OCI-M2 (cell line): ENCODE data around the gene LRFN4.

Experiments
- DNase-seq: peaks from one replicate; lab custom pipeline; 2025; ENCODE audit not compliant: unreplicated experiment; lab: John Stamatoyannopoulos, UW

The LRFN4 gene

GRCh38 chr11:66845143-66845875 is 11.6 kb upstream of the LRFN4 start:
- no peak for DNase-seq

DNA sequence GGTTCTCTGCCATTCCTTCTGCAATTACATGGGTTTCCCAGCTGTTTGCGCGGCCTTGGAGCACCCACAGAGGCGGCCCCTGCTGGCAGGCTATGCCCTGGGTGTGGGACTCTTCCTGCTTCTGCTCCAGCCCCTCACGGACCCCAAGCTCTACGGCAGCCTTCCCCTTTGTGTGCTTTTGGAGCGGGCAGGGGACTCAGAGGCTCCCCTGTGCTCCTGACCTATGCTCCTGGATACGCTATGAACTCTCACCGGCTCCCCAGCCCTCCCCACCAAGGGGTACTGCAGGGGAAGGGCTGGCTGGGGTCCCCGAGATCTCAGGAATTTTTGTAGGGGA is 11.0 kb upstream of the LRFN4 start:
- DNase-seq: no peak

GRCh38 chr11:66846671-66847091 is 10.2 kb upstream of the LRFN4 start:
- no peak for DNase-seq

DNA sequence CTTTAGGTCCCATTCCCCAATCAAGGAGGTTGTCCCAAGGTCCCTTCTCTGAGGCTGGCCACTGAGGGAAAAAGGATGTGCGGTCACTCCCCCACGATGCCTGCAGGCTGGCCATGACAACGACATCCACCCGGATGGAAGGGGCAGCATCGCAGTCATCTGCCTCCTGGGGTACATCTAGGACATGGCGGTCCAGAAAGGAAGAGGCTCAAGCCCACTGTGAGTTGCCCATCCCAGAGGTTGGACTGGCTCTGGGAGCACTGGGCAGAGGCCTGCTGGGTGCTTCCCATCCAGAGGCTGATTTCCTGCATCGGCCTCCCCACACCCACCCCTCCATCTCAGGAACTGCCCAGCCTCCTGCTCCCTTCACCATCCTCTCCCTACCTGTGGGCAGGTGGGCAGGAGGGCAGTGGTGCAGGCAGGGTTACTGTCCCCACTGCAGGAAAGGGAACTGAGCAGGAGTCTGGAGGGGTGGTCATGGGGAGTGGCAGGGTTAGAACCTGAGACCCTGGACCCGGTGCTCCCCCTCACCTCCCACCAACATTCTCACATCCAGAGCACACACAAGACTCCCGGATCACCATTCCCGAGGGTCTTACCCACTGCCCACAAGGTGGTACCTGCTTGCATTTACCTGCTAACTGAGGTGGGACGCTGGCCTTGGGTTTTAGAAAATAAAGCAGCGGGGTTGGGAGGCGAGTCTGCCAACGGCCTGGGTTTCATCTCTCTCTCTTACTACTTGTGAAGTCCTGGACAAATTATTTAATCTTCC is 9.2 kb upstream of the LRFN4 start:
- no peak for DNase-seq

DNA sequence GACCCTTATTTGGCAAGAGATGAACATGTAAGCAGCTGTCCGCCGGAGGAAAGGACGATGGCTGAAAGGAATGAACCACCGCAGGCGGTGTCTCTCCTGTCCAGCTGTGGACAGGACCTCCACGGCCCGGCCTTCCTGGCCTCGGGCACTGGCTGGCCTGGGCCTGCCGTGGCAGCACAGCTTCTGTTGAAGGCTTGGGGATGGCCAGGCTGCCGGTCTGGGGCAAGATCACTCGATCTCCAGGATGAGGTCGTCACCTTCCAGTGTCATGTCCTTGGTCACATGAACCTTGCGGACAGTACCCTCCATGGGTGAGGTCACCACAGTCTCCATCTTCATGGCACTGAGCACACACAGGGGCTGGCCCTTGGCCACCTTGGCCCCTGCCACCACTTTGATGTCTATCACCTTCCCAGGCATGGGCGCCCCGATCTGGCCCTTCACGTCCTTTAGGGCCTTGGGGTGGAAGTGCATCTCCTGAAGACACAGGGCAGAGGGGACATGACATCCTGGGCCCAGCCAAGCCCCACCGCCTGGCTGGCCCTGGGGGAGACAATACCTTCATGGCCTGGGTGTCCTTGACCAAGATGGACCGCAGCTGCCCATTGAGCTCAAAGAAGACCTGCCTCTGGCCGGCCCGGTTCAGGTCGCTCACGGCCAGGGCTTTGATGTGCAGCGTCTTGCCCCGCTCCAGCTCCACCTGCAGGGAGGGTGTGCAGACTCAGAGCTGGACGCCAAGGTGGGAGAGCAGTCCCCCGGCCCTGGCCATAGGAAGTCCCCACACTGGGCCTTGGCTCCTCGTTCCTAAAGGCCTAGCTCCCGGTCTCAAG is 8.0 kb upstream of the LRFN4 start:
- no peak for DNase-seq

- no peak for DNase-seq
Measured at GRCh38 chr11:66849501-66850234, 7.2 kb upstream of the LRFN4 start.

DNA sequence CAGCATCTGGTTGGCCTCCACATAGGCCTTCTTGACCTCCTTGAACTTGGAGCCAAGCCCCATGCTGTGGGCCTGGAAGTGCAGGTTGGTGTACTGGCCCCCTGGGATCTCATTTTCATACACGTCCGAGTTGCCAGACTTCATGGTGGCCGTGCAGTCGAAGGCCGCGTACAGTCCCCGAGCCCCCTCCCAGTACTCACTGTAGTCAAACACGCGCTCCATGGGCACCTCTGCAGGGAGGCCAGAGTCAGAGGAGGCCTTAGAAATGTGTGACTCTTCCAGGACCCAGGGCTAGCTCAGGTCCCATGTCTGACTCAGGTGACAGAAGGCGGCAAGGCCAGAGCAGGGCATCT is 6.7 kb upstream of the LRFN4 start:
- no peak for DNase-seq

DNA sequence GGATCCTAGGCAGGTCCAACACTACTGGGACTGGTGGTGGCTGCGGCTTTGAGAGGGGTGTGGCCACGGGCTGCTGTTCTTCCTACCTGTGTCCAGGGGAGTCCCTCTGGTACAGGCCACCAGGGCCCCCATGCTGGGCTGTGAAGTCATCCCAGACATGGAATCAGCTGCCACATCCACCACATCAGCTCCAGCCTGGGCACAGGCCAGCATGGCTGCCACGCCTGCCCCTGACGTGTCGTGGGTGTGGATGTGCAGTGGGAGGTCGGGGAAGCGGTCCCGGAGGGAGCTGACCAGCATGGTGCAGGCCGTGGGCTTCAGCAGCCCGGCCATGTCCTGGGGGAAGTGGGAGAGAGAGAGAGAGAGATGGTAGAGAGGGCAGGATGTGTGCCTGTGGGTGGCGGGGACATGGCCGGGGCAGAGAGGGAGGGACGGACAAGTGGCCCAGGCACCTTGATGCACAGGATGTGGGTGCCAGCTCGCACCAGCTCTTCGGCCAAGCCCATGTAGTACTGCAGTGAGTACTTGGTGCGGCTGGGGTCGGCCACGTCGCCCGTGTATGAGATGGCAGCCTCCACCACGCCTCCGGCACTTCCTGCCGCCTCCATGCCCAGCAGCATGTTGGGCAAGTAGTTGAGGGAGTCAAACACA is 6.2 kb upstream of the LRFN4 start:
- no peak for DNase-seq

DNA sequence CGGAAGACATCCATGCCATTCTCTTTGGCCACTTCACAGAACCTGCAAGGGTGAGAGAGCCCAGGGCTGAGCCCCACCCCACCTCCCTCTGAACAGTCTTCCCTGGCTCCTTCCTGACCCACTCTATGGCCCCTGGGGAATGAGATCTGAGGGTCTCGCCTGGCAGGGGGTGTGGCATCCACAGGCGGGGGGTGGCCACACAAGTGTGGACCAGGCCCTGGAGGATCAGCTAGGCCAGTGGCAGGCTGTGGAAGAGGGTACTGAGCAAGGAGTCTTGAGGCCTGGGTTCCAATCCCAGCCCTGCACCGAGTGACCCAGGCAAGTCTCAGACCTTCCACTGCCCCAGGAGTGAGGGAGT is 5.6 kb upstream of the LRFN4 start:
- no peak for DNase-seq

GRCh38 chr11:66851698-66852465 is 5.0 kb upstream of the LRFN4 start:
- DNase-seq: no peak

DNA sequence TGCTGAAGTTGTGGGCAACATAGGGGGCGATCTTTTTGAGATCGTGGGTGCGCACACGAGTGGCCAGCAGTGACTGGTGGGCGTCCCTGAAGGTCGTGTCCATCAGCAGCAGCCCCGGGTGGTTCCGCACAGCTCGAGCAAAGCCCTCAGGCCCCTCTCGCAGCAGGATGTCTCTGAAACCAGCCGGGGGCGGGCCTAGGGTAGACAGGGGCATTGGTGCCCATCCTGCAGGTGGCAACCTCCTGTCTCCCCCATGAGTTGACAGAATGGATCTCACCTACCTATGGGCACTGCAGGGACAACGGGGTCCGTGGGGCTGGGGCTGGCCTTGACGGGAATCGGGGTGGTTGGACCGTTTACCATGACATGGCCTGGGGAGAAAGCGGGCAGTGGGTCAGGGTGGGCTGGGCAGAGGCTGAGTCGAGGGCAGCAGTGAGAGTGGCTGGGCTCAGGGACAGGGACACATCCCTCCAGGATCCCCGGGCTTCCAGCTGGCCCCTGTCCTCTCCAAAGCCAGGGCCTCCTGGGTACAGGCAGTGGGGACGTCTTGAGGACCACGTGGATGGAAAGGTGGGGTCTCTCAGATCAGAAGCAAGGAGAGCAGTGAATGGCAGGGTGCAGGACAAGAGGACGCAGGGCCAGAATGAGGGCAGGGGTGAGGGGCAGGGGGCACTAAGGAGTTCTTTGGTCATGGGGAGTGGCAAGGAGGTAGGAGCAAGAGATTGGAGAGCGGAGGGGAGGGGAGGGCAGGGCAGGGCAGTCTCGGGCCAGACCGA is 4.2 kb upstream of the LRFN4 start:
- DNase-seq: no peak

GRCh38 chr11:66853242-66854229 is 3.3 kb upstream of the LRFN4 start:
- no peak for DNase-seq

- DNase-seq: no peak
Measured at GRCh38 chr11:66854231-66854661, 2.6 kb upstream of the LRFN4 start.

DNA sequence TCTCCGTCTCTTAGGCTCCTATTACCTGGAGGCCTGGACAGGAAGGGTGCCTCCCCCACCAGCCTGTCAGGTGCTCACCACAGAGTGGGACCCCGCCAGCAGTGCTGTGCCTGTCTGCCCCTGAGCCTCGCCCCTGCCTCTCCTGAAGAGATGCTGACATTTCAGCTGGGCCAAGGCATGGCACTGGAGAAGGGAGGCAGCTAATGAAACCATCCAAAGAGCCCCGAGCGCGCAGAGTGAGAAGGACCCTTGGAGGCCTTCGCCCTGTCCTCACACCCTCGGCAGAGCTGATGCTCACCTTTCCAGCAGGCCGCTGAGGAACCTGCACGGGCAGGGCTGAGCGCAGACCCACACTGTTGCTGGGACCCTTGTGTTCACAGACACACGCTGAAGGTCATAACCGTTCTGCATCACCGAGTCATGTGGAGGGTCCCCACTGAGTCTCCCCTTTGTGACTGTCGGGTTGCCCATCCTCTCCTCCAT is 2.1 kb upstream of the LRFN4 start:
- no peak for DNase-seq

GRCh38 chr11:66855574-66856495 is 1.0 kb upstream of the LRFN4 start:
- peak; percentile 16 for DNase-seq

DNA sequence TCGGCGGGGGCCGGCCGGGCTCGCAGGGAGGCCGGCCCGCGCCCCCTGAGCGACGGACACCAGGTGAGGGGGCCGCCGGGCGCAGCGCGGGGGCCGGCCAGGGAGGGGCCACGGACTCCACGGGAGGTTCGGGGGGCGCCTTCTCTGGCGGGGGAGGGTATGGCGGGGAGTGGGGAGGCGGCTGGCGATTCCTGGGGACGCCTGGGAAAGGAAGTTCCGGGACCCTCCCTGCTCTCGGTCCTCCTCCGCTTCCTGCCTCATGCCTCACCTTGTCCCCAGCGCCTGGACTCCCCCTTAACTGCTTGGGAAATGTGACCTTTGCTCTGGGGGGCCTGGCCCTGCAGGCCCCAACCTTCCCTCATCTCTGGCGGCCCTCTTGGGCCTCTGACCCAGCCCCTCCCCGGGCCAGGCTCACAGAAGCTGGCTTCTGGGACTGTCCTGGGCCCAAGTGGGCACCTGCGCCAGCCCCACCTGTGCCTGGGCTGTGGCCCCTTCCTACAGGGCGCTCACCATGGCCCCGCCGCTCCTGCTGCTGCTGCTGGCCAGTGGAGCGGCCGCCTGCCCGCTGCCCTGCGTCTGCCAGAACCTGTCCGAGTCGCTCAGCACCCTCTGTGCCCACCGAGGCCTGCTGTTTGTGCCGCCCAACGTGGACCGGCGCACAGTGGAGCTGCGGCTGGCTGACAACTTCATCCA is 516 bp downstream of the LRFN4 start:
- DNase-seq: no peak

- DNase-seq: no peak
Measured at GRCh38 chr11:66857927-66858185, 992 bp downstream of the LRFN4 start.
